GM12878 (cell line): ENCODE data around the gene CARD9. TPM values are rescaled to one million over a fixed set of nuclear protein-coding genes. Genes with fewer than 3 reads are reported as not detected.

ENCODE experiments used
- ATAC-seq: fragments of 200-7000 bp; cut with Tn5 transposase; 3 replicates; pipeline ENCODE4 v1.9.1; 2020; ENCODE audit warnings: mild to moderate bottlenecking, moderate library complexity
- BruUV-seq: library from RNA; stranded (reverse); fragments of 400-500 nt; replicated peaks from 2 replicates; lab custom pipeline; 2021; lab: Mats Ljungman, UMichigan
- CTCF ChIA-PET: fragments of 300-600 bp; sonication (Branson Sonifier 250); formaldehyde crosslinking; extraction: SDS; loops from one replicate; lab custom pipeline; 2021; ENCODE audit warnings: inconsistent platforms; lab: Yijun Ruan, JAX
- POLR2A ChIA-PET: fragments of 350-600 bp; formaldehyde crosslinking; extraction: SDS; loops from one replicate; lab custom pipeline; 2021; ENCODE audit warnings: inconsistent platforms; lab: Charles Lee
- RAD21 ChIA-PET: fragments of 300-600 bp; sonication (Branson Sonifier 250); formaldehyde crosslinking; loops from one replicate; lab custom pipeline; 2023; ENCODE audit warnings: antibody characterized with exemption; ENCODE audit not compliant: unreplicated experiment; lab: Charles Lee
- SMC1A ChIA-PET: fragments of 300-600 bp; sonication (Branson Sonifier 250); formaldehyde crosslinking; loops from one replicate; lab custom pipeline; 2023; ENCODE audit not compliant: unreplicated experiment, uncharacterized antibody; lab: Charles Lee
- DNase-seq: peaks from one replicate; pipeline ENCODE4 v3.0.0-alpha.2; 2011; ENCODE audit warnings: low read depth, low spot score
- FAIRE-seq: peaks from 3 replicates; lab custom pipeline; 2011; peaks lifted over from hg19 to GRCh38; lab: Jason Lieb, UNC
- H2AFZ ChIP-seq: 2 replicates; pipeline ENCODE4 v1.6.0; 2011; ENCODE audit warnings: low read depth, low read length, control low read depth; ENCODE audit not compliant: control insufficient read depth
- H3K27ac ChIP-seq: 2 replicates; pipeline ENCODE4 v1.5.1; 2011; ENCODE audit warnings: control low read depth; ENCODE audit not compliant: control insufficient read depth, insufficient read depth
- H3K27me3 ChIP-seq, 2 experiments: replicated peaks in 1 of 2; 2 replicates each; pipeline versions ENCODE4 v1.6.0 to v1.6.1; 2011; ENCODE audit warnings: low read length in 1 of 2; ENCODE audit not compliant: control insufficient read depth in 2 of 2, insufficient read depth in 2 of 2
- H3K36me3 ChIP-seq, 2 experiments: 2 replicates each; pipeline ENCODE4 v1.5.1; 2011; ENCODE audit warnings: low read length in 1 of 2; ENCODE audit not compliant: control insufficient read depth in 2 of 2, insufficient read depth in 2 of 2
- H3K4me1 ChIP-seq: 2 replicates; pipeline ENCODE4 v1.6.1; 2011; ENCODE audit warnings: mild to moderate bottlenecking, low read length, moderate library complexity, mixed read lengths; ENCODE audit not compliant: control insufficient read depth, insufficient read depth
- H3K4me2 ChIP-seq: 2 replicates; pipeline ENCODE4 v1.6.0; 2011; ENCODE audit warnings: control low read depth; ENCODE audit not compliant: control insufficient read depth, insufficient read depth
- H3K4me3 ChIP-seq: fragments of 200-600 bp; sonication (generic); 2 replicates; pipeline ENCODE4 v1.5.1; 2016
- H3K79me2 ChIP-seq: 2 replicates; pipeline ENCODE4 v1.6.0; 2011; ENCODE audit warnings: low read length; ENCODE audit not compliant: control insufficient read depth, insufficient read depth
- H3K9ac ChIP-seq: 2 replicates; pipeline ENCODE4 v1.8.0; 2011; ENCODE audit warnings: low read length, control low read depth, mixed read lengths; ENCODE audit not compliant: control insufficient read depth, insufficient read depth
- H3K9me3 ChIP-seq: replicated peaks from 3 replicates; pipeline ENCODE4 v1.5.1; 2011; ENCODE audit warnings: mild to moderate bottlenecking, low read length; ENCODE audit not compliant: control insufficient read depth, insufficient read depth
- H4K20me1 ChIP-seq: 2 replicates; pipeline ENCODE4 v1.6.0; 2011; ENCODE audit not compliant: control insufficient read depth, insufficient read depth
- ATF7 ChIP-seq: fragments of 450-650 bp; IDR thresholded peaks from 2 replicates; pipeline ENCODE4 v1.6.1; 2016; ENCODE audit warnings: low read depth, mild to moderate bottlenecking
- BCL11A ChIP-seq: IDR thresholded peaks from 2 replicates; pipeline ENCODE4 v1.6.1; 2011; ENCODE audit warnings: low read depth, low read length
- CBX3 ChIP-seq: fragments of 200-600 bp; sonication (generic); IDR thresholded peaks from 2 replicates; pipeline ENCODE4 v1.6.1; 2016; ENCODE audit warnings: low read depth, borderline replicate concordance
- CHD2 ChIP-seq: IDR thresholded peaks from 2 replicates; pipeline ENCODE4 v1.6.1; 2011; ENCODE audit warnings: low read depth, low read length, improper control_type of control experiment, borderline replicate concordance
- DPF2 ChIP-seq: fragments of 450-650 bp; IDR thresholded peaks from 2 replicates; pipeline ENCODE4 v1.6.1; 2017; ENCODE audit warnings: mild to moderate bottlenecking
- E2F4 ChIP-seq: IDR thresholded peaks from 2 replicates; pipeline ENCODE4 v1.6.1; 2012; ENCODE audit warnings: low read depth, low read length, improper control_type of control experiment
- HDGF ChIP-seq: fragments of 450-650 bp; IDR thresholded peaks from 2 replicates; pipeline ENCODE4 v1.6.1; 2016; ENCODE audit warnings: antibody characterized with exemption
- JUND ChIP-seq: IDR thresholded peaks from 2 replicates; pipeline ENCODE4 v1.6.1; 2012; ENCODE audit warnings: low read depth, mild to moderate bottlenecking, low read length, improper control_type of control experiment, moderate library complexity
- KDM1A ChIP-seq: fragments of 200-600 bp; sonication (generic); IDR thresholded peaks from 2 replicates; pipeline ENCODE4 v1.6.1; 2016; ENCODE audit warnings: borderline replicate concordance
- KLF5 ChIP-seq: fragments of 450-650 bp; IDR thresholded peaks from 2 replicates; pipeline ENCODE4 v1.6.1; 2014; ENCODE audit warnings: mild to moderate bottlenecking; ENCODE audit not compliant: partially characterized antibody
- MLLT1 ChIP-seq: fragments of 450-650 bp; IDR thresholded peaks from 2 replicates; pipeline ENCODE4 v1.6.1; 2016; ENCODE audit warnings: mild to moderate bottlenecking
- MXI1 ChIP-seq: fragments of 150-350 bp; IDR thresholded peaks from 2 replicates; pipeline ENCODE4 v1.6.1; 2011; ENCODE audit warnings: low read depth, mild to moderate bottlenecking, inconsistent platforms, low read length, improper control_type of control experiment
- NFIC ChIP-seq: IDR thresholded peaks from 2 replicates; pipeline ENCODE4 v1.6.1; 2012; ENCODE audit warnings: low read depth, mild to moderate bottlenecking, inconsistent platforms, low read length, moderate library complexity
- NR2F1 ChIP-seq: fragments of 450-650 bp; conservative IDR thresholded peaks from 2 replicates; pipeline ENCODE4 v1.6.1; 2017; ENCODE audit warnings: mild to moderate bottlenecking
- RCOR1 ChIP-seq: conservative IDR thresholded peaks from 2 replicates; pipeline ENCODE4 v1.6.1; 2012; ENCODE audit warnings: low read depth, low read length, improper control_type of control experiment
- RELA ChIP-seq: fragments of 450-650 bp; IDR thresholded peaks from 2 replicates; pipeline ENCODE4 v1.8.0; 2014; ENCODE audit warnings: borderline replicate concordance; ENCODE audit not compliant: partially characterized antibody
- SPI1 ChIP-seq: IDR thresholded peaks from 2 replicates; pipeline ENCODE4 v1.6.1; 2011; ENCODE audit warnings: low read depth, mild to moderate bottlenecking, low read length, moderate library complexity, borderline replicate concordance; ENCODE audit not compliant: insufficient read depth
- SUPT20H ChIP-seq: IDR thresholded peaks from 2 replicates; pipeline ENCODE4 v1.6.1; 2011; ENCODE audit warnings: low read depth, mild to moderate bottlenecking, low read length, moderate library complexity, borderline replicate concordance; ENCODE audit not compliant: control insufficient read depth
- TARDBP ChIP-seq: IDR thresholded peaks from 2 replicates; pipeline ENCODE4 v1.6.1; 2016; ENCODE audit warnings: borderline replicate concordance
- ZNF592 ChIP-seq: fragments of 450-650 bp; IDR thresholded peaks from 2 replicates; pipeline ENCODE4 v1.6.1; 2017; ENCODE audit warnings: mild to moderate bottlenecking, moderate library complexity
- WGBS: methylation state at CpG from one replicate; pipeline ENCODE4 v1.1.6; 2016; ENCODE audit warnings: low lambda C conversion rate; ENCODE audit not compliant: insufficient replicate concordance, insufficient coverage; ENCODE audit errors: missing lambda C conversion rate; 5-methylcytosine and 5-hydroxymethylcytosine counted together
- in situ Hi-C: fragments of 300-500 bp; cut with MboI; formaldehyde crosslinking; loops from 9 replicates; pipeline ENCODE4 v1.14.3; 2018; ENCODE audit warnings: mixed read lengths
- intact Hi-C: fragments of 100-400 bp; cut with micrococcal nuclease; formaldehyde crosslinking; loops from one replicate; pipeline ENCODE4 v1.14.2; 2022; ENCODE audit not compliant: unreplicated experiment
- polyA plus RNA-seq, 11 experiments: library from polyadenylated mRNA; depleted of rRNA in 4 of 11; unstranded in 6 of 11; stranded (reverse) in 5 of 11; fragments of >200 nt; fragmentation: Nextera tagmentation in 4 of 11; fragmentation: Illumina TruSeq in 1 of 11; extraction: Ambion mirVana in 4 of 11; extraction: Trizol in 1 of 11; gene quantifications; 1 replicate in 1 of 11; 2 replicates in 10 of 11; pipeline versions ENCODE4 v1.2.1 to v1.2.3, GENCODE V29; 2011 to 2016; ENCODE audit warnings: inconsistent platforms in 2 of 11, missing spikeins in 2 of 11, low read depth in 1 of 11
- total RNA-seq, 4 experiments: library from RNA; depleted of rRNA in 3 of 4; stranded (reverse); fragments of >200 nt in 3 of 4; fragmentation: Illumina TruSeq in 1 of 4; extraction: Trizol in 1 of 4; gene quantifications; 2 replicates each; pipeline versions ENCODE4 v1.2.1 to v1.2.3, GENCODE V29; 2013 to 2021

CARD9 gene
- total and polyA plus RNA-seq, 10 of the 15 experiments (the other 5 are each of a cell fraction or from before 2014, with no cell fraction given): 0.11 to 4.9 (median 1.8) TPM; not detected in 1

GRCh38 chr9:136328622-136329041 is 44.8 kb downstream of the CARD9 start:
- peak; percentile 18; the same call in 2 of the 3 replicates for ATAC-seq
- SMC1A ChIA-PET: no interaction called here
- no peak for TF ChIP-seq ATF7
- no peak for TF ChIP-seq HDGF
- TF ChIP-seq JUND: no peak
- no peak for TF ChIP-seq RCOR1
- no peak for TF ChIP-seq SPI1
- TF ChIP-seq ZNF592: no peak
- TF ChIP-seq E2F4: no peak
- no peak for TF ChIP-seq NR2F1
- TF ChIP-seq MXI1: no peak
- no peak for TF ChIP-seq BCL11A
- TF ChIP-seq SUPT20H: no peak
- no peak for TF ChIP-seq NFIC
- TF ChIP-seq CBX3: no peak
- no peak for TF ChIP-seq KDM1A
- TF ChIP-seq CHD2: no peak
- TF ChIP-seq DPF2: no peak
- TF ChIP-seq KLF5: no peak
- no peak for TF ChIP-seq TARDBP
- TF ChIP-seq RELA: no peak
- TF ChIP-seq MLLT1: no peak
- TF ChIP-seq, all 136 proteins: peak for 0
- Histone ChIP-seq H3K9me3 (no peaks in the 10 kb centered on the region), H3K4me1 (no peaks in the 10 kb centered on the region), H3K36me3 (no peaks in the 10 kb centered on the region), H3K4me2 (no peak overlapping the region), H3K27ac (no peak overlapping the region), H4K20me1 (no peaks in the 10 kb centered on the region), H3K27me3 (peaks cover 7 to 8% of the 10 kb centered on the region in 2 experiments; a peak in 3 of 4 replicates), H2AFZ (no peak overlapping the region), H3K9ac (no peak overlapping the region), H3K4me3 (no peak overlapping the region), H3K79me2 (no peaks in the 10 kb centered on the region)
- in situ Hi-C loops: no loop called here
- POLR2A ChIA-PET: no interaction called here
- RAD21 ChIA-PET: no interaction called here
- BruUV-seq: no TSS peak
- whole genome bisulfite sequencing: 56% methylated on average over 15 of the region's 15 CpGs
- CTCF ChIA-PET: no interaction called here
- DNase-seq (no peak), FAIRE-seq (no peak)
- intact Hi-C loops: no loop called here
